ENCODE results near the gene GMPPA.

DNA sequence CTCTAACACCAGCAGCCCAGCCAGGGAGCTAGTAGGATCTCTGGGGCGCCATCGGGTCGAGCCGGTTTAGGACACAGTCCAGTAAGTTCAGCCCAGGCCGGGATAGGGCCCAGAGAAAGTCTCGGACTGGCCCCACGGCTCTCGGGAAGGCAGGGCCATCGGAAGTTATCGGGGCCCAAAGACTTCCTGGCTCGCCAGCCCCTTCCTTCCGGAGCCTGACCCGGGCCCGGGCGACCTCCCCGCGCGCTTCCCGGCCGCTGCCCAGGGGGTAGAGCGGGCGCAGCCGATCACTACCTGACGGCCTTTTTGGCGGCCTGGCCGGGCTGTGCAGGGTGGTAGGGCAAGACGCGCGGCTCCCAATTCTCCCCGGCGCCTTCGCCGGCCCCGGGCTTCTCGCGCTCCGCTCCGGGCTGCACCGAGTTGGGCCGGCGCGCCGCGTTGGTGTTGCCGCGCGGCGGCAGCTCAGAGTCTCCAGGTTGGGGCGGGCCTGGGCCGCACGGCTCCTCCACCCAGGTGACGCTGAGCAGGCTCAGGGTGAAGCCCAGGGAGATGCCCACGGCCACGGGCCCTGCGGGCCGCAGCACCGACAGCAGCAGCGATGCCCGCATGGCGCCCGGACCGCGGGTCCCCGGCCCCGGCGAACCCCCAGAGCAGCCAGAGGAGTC, 44.4 kb downstream of the GMPPA start:
- TF ChIP-seq GTF2B (IDR thresholded peaks at IDR 0.05; ENCODE audit: extremely low read depth, insufficient read length) (no peak), KDM2B (CRISPR knock-in tag; IDR thresholded peaks at IDR 0.05) (no peak), BCL6 (CRISPR knock-in tag; IDR thresholded peaks at IDR 0.05) (no peak), RAD21 (CRISPR knock-in tag; conservative IDR thresholded peaks at IDR 0.05 in 1 of 2, IDR thresholded peaks at IDR 0.05 in 1 of 2) (no peak), POLR2AphosphoS5 (IDR thresholded peaks at IDR 0.05; ENCODE audit: control insufficient read depth, insufficient read depth, low read depth, low read length) (no peak)
- TF ChIP-seq, protein P1, sequence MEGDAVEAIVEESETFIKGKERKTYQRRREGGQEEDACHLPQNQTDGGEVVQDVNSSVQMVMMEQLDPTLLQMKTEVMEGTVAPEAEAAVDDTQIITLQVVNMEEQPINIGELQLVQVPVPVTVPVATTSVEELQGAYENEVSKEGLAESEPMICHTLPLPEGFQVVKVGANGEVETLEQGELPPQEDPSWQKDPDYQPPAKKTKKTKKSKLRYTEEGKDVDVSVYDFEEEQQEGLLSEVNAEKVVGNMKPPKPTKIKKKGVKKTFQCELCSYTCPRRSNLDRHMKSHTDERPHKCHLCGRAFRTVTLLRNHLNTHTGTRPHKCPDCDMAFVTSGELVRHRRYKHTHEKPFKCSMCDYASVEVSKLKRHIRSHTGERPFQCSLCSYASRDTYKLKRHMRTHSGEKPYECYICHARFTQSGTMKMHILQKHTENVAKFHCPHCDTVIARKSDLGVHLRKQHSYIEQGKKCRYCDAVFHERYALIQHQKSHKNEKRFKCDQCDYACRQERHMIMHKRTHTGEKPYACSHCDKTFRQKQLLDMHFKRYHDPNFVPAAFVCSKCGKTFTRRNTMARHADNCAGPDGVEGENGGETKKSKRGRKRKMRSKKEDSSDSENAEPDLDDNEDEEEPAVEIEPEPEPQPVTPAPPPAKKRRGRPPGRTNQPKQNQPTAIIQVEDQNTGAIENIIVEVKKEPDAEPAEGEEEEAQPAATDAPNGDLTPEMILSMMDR (IDR thresholded peaks at IDR 0.05 in 2 of 3, conservative IDR thresholded peaks at IDR 0.05 in 1 of 3; ENCODE audit: insufficient read depth in 2 of 3, low read depth in 1 of 3, low read length in 3 of 3), result peak in 1 of 3 experiments; percentile 5; a peak in 1 of 6 replicates

All from K562 (cell line).